K562 (cell line): ENCODE measurements around the gene C6orf47. TPM values are rescaled to one million over a fixed set of nuclear protein-coding genes. Genes with fewer than 3 reads are reported as not detected.

Experiments used
- C11orf30 ChIP-seq: fragments of 450-650 bp; IDR thresholded peaks from 2 replicates; pipeline ENCODE4 v1.6.1; 2016; ENCODE audit warnings: low read depth, mild to moderate bottlenecking
- CREB1 ChIP-seq, 2 experiments: sonication (generic) in 1 of 2; formaldehyde crosslinking in 1 of 2; IDR thresholded peaks; 2 replicates each; pipeline versions ENCODE4 v1.6.1 to v1.8.0; 2012 to 2022; ENCODE audit warnings: inconsistent platforms in 1 of 2, mild to moderate bottlenecking in 1 of 2, missing genetic modification reagents in 1 of 2, moderate library complexity in 1 of 2
- GABPB2 ChIP-seq: fragments of 250-450 bp; sonication (Bioruptor Pico); conservative IDR thresholded peaks from 2 replicates; pipeline ENCODE4 v1.5.1; 2021; ENCODE audit warnings: mild to moderate bottlenecking
- HMGN3 ChIP-seq: IDR thresholded peaks from 2 replicates; pipeline ENCODE4 v1.6.1; 2011; ENCODE audit warnings: borderline replicate concordance, low read depth, mild to moderate bottlenecking, mixed read lengths, low read length; ENCODE audit not compliant: insufficient read length; ENCODE audit errors: extremely low read depth
- KDM4B ChIP-seq, 2 experiments: fragments of 450-650 bp in 1 of 2; sonication (generic) in 1 of 2; IDR thresholded peaks; 2 replicates each; pipeline ENCODE4 v1.6.1; 2016 to 2017; ENCODE audit warnings: borderline replicate concordance in 2 of 2, antibody characterized with exemption in 1 of 2, low read depth in 1 of 2, mild to moderate bottlenecking in 1 of 2
- MIER1 ChIP-seq: fragments of 450-650 bp; IDR thresholded peaks from 2 replicates; pipeline ENCODE4 v1.6.1; 2016; ENCODE audit warnings: antibody characterized with exemption, mild to moderate bottlenecking, low read depth
- NFIC ChIP-seq: fragments of 450-650 bp; IDR thresholded peaks from 2 replicates; pipeline ENCODE4 v1.6.1; 2017; ENCODE audit warnings: mild to moderate bottlenecking, inconsistent platforms
- NFRKB ChIP-seq: fragments of 450-650 bp; IDR thresholded peaks from 2 replicates; pipeline ENCODE4 v1.6.1; 2016; ENCODE audit warnings: low read depth
- NUFIP1 ChIP-seq: fragments of 450-650 bp; IDR thresholded peaks from 2 replicates; pipeline ENCODE4 v1.6.1; 2018; ENCODE audit not compliant: partially characterized antibody
- POLR2H ChIP-seq: IDR thresholded peaks from 2 replicates; pipeline ENCODE4 v1.6.1; 2016; ENCODE audit warnings: missing genetic modification characterization, low read depth, mild to moderate bottlenecking, control low read depth, missing compliant biosample characterization, moderate library complexity
- POLR3A ChIP-seq: IDR thresholded peaks from 2 replicates; pipeline ENCODE4 v1.6.1; 2011; ENCODE audit warnings: borderline replicate concordance, mild to moderate bottlenecking, moderate library complexity; ENCODE audit not compliant: insufficient read length, insufficient read depth; ENCODE audit errors: extremely low read depth
- PTBP1 ChIP-seq: fragments of 200-400 bp; formaldehyde crosslinking; IDR thresholded peaks from 2 replicates; pipeline ENCODE4 v1.6.1; 2017; ENCODE audit warnings: low read depth, low read length
- SPI1 ChIP-seq: IDR thresholded peaks from 2 replicates; pipeline ENCODE4 v1.6.1; 2011; ENCODE audit warnings: low read depth, low read length, control low read depth, borderline replicate concordance
- STAG1 ChIP-seq: sonication (generic); formaldehyde crosslinking; IDR thresholded peaks from 2 replicates; pipeline ENCODE4 v1.5.0; 2020; ENCODE audit warnings: missing genetic modification reagents, borderline replicate concordance
- TCF3 ChIP-seq: sonication (generic); formaldehyde crosslinking; IDR thresholded peaks from 2 replicates; pipeline ENCODE4 v1.4.0; 2020; ENCODE audit warnings: mild to moderate bottlenecking, missing genetic modification reagents
- THRAP3 ChIP-seq: fragments of 450-650 bp; IDR thresholded peaks from 2 replicates; pipeline ENCODE4 v1.6.1; 2016; ENCODE audit warnings: mild to moderate bottlenecking, inconsistent platforms, borderline replicate concordance
- ZNF79 ChIP-seq: fragments of 250-450 bp; sonication (Bioruptor Pico); IDR thresholded peaks from 2 replicates; pipeline ENCODE4 v1.4.0; 2020; ENCODE audit warnings: low read depth, mild to moderate bottlenecking, moderate library complexity
- ZSCAN29 ChIP-seq: fragments of 450-650 bp; IDR thresholded peaks from 2 replicates; pipeline ENCODE4 v1.6.1; 2017
- polyA plus RNA-seq, 8 experiments: library from polyadenylated mRNA; depleted of rRNA in 4 of 8; stranded (reverse) in 5 of 8; unstranded in 3 of 8; fragments of >200 nt; fragmentation: Nextera tagmentation in 2 of 8; fragmentation: Illumina TruSeq in 1 of 8; extraction: Ambion mirVana in 2 of 8; extraction: Trizol in 1 of 8; gene quantifications; 2 replicates each; pipeline versions ENCODE4 v1.2.1 to v1.2.3, GENCODE V29; 2011 to 2014; ENCODE audit warnings: inconsistent platforms in 1 of 8, missing spikeins in 1 of 8
- total RNA-seq, 7 experiments: library from RNA; depleted of rRNA in 6 of 7; stranded (reverse); fragments of >200 nt in 6 of 7; fragmentation: Illumina TruSeq in 2 of 7; extraction: Trizol in 2 of 7; gene quantifications; 2 replicates each; pipeline versions ENCODE4 v1.2.1 to v1.2.3, GENCODE V29; 2011 to 2021; ENCODE audit warnings: low replicate concordance in 1 of 7
- TF ChIP-seq, protein P1 (sequence below): fragments of 450-650 bp; conservative IDR thresholded peaks from 2 replicates; pipeline ENCODE4 v1.6.1; 2016; ENCODE audit warnings: missing genetic modification characterization, low read depth, mild to moderate bottlenecking, control low read depth, missing compliant biosample characterization
- TF ChIP-seq, protein P2 (sequence below): sonication (generic); formaldehyde crosslinking; IDR thresholded peaks from 2 replicates; pipeline ENCODE4 v1.8.0; 2022; ENCODE audit warnings: missing genetic modification reagents, mild to moderate bottlenecking, moderate library complexity, borderline replicate concordance
- TF ChIP-seq, protein P3 (sequence below): fragments of 250-450 bp; sonication (Bioruptor Pico); IDR thresholded peaks from 2 replicates; pipeline ENCODE4 v1.8.0; 2022; ENCODE audit warnings: moderate library complexity, mild to moderate bottlenecking, inconsistent platforms
- TF ChIP-seq, protein P4 (sequence below): sonication (generic); formaldehyde crosslinking; IDR thresholded peaks from 2 replicates; pipeline ENCODE4 v1.9.0; 2022; ENCODE audit warnings: mild to moderate bottlenecking, missing genetic modification reagents
- TF ChIP-seq, protein P5 (sequence below), 2 experiments: fragments of 450-650 bp; IDR thresholded peaks; 2 replicates each; pipeline ENCODE4 v1.6.1; 2016

C6orf47 gene
- total and polyA plus RNA-seq, 9 of the 15 experiments (the other 6 are each of a cell fraction or from before 2014, with no cell fraction given): 0.14 to 43.8 (median 27.0) TPM

DNA sequence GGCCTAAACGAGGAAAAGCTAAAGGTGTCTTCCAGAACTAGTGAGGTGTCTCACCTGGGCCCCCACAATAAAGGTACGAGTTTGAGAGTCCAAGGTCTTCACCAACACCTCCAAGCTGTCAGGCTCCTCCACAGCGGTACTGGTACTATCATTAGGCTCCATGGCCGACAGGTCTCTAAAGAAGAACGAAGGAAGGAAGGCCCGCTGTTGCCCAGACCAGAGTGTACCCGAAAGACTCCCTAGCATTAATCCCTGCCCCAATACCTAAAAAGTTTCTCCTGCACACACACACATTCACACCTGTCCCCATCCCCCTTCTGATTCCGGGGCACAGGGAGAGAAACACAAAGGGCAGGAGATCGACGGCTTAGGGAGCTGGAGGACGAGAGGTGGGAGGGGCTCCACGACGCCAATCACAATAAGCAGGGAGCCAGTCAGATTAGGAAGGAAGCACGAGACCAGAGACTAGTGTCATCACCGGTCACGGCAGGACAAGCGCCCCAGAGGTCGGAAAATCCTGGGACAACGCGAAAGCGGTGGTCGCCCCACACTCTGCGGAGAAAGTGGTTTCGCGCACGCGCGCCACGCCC, 8.9 kb downstream of the C6orf47 start (continued):
- TF ChIP-seq, protein P1, sequence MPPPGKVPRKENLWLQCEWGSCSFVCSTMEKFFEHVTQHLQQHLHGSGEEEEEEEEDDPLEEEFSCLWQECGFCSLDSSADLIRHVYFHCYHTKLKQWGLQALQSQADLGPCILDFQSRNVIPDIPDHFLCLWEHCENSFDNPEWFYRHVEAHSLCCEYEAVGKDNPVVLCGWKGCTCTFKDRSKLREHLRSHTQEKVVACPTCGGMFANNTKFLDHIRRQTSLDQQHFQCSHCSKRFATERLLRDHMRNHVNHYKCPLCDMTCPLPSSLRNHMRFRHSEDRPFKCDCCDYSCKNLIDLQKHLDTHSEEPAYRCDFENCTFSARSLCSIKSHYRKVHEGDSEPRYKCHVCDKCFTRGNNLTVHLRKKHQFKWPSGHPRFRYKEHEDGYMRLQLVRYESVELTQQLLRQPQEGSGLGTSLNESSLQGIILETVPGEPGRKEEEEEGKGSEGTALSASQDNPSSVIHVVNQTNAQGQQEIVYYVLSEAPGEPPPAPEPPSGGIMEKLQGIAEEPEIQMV: no peak
- TF ChIP-seq NUFIP1 (no peak), GABPB2 (CRISPR knock-in tag) (no peak), SPI1 (peak; percentile 36; the same call in 1 of the 2 replicates), HMGN3 (no peak), STAG1 (CRISPR knock-in tag) (no peak), POLR3A (no peak), THRAP3 (no peak), NFIC (no peak), POLR2H (tag) (no peak), C11orf30 (no peak), ZSCAN29 (no peak), PTBP1 (0 out of 2 replicates have a peak, but pooled peaks have one; percentile 30), ZNF79 (CRISPR knock-in tag) (0 out of 2 replicates have a peak, but pooled peaks have one; percentile 37), KDM4B (IDR thresholded peaks at IDR 0.05; ENCODE audit: borderline replicate concordance in 2 of 2, low read depth in 1 of 2) (no peak), MIER1 (no peak), CREB1 (IDR thresholded peaks at IDR 0.05) (no peak; the same call in 1 of the 2 replicates), CREB1 (CRISPR knock-in tag; IDR thresholded peaks at IDR 0.05) (no peak), TCF3 (CRISPR knock-in tag) (no peak), NFRKB (no peak)
- TF ChIP-seq, protein P2, sequence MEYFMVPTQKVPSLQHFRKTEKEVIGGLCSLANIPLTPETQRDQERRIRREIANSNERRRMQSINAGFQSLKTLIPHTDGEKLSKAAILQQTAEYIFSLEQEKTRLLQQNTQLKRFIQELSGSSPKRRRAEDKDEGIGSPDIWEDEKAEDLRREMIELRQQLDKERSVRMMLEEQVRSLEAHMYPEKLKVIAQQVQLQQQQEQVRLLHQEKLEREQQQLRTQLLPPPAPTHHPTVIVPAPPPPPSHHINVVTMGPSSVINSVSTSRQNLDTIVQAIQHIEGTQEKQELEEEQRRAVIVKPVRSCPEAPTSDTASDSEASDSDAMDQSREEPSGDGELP (CRISPR knock-in tag): no peak
- TF ChIP-seq, protein P3, sequence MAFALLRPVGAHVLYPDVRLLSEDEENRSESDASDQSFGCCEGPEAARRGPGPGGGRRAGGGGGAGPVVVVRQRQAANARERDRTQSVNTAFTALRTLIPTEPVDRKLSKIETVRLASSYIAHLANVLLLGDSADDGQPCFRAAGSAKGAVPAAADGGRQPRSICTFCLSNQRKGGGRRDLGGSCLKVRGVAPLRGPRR: 0 out of 2 replicates have a peak, but pooled peaks have one; percentile 20
- TF ChIP-seq, protein P4, sequence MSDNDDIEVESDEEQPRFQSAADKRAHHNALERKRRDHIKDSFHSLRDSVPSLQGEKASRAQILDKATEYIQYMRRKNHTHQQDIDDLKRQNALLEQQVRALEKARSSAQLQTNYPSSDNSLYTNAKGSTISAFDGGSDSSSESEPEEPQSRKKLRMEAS (CRISPR knock-in tag): no peak; the same call in 1 of the 2 replicates
- TF ChIP-seq, protein P5, sequence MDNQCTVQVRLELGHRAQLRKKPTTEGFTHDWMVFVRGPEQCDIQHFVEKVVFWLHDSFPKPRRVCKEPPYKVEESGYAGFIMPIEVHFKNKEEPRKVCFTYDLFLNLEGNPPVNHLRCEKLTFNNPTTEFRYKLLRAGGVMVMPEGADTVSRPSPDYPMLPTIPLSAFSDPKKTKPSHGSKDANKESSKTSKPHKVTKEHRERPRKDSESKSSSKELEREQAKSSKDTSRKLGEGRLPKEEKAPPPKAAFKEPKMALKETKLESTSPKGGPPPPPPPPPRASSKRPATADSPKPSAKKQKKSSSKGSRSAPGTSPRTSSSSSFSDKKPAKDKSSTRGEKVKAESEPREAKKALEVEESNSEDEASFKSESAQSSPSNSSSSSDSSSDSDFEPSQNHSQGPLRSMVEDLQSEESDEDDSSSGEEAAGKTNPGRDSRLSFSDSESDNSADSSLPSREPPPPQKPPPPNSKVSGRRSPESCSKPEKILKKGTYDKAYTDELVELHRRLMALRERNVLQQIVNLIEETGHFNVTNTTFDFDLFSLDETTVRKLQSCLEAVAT (IDR thresholded peaks at IDR 0.05): peak in 1 of 2 experiments; percentile 18; a peak in 1 of 4 replicates
